Keratinocyte (primary cell): ENCODE measurements around the gene SBK1.

Experiments used
- EZH2 ChIP-seq: IDR thresholded peaks from one replicate; pipeline ENCODE4 v1.6.1; 2012; ENCODE audit warnings: inconsistent platforms, mild to moderate bottlenecking, low read length, moderate library complexity
- TF ChIP-seq, protein P1 (sequence below), 3 experiments: IDR thresholded peaks in 1 of 3; conservative IDR thresholded peaks in 1 of 3; optimal IDR thresholded peaks in 1 of 3; 2 replicates in 2 of 3; 3 replicates in 1 of 3; pipeline versions ENCODE3 to v1.5.1; 2011; ENCODE audit warnings: low read length in 3 of 3, mild to moderate bottlenecking in 3 of 3, moderate library complexity in 2 of 3, control low read depth in 1 of 3, inconsistent platforms in 1 of 3; ENCODE audit not compliant: insufficient read depth in 2 of 3; ENCODE audit errors: extremely low read depth in 1 of 3

DNA sequence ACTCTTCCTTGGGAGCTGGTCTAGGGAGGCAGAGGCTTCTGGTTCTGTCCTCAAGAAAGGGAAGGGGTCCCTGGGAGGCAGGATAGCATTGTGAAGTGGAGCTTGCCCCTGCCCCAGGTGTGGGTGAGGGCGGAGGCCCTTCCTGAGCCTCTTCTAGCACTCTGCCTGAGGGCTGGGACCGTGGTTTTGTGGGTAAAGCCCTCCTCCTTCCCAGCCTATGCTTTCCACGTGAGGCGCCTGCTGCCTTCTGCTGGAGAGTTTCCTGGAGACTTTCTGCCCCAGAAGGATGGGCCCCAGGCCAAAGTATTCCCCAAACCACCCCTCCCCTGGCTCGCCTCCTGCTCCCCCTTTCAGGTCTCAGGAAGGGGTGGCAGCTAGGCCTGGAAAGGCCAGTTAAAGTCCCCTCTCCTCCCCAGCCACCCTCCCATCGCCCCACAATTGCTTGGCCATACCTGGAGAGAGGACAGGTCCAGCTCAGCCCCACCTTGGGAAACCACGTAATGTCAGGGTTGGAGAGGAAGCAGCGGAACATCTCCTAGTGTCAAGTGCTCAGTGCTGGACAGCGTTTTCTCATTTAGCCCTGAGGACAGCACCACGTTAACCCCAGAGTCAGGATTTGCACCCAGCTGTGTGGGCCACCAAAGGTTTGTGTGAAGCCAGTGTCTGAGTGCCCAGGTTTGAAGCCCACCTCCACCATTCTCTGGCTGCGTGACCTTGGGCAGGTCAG, 5.6 kb downstream of the SBK1 start:
- TF ChIP-seq, protein P1, sequence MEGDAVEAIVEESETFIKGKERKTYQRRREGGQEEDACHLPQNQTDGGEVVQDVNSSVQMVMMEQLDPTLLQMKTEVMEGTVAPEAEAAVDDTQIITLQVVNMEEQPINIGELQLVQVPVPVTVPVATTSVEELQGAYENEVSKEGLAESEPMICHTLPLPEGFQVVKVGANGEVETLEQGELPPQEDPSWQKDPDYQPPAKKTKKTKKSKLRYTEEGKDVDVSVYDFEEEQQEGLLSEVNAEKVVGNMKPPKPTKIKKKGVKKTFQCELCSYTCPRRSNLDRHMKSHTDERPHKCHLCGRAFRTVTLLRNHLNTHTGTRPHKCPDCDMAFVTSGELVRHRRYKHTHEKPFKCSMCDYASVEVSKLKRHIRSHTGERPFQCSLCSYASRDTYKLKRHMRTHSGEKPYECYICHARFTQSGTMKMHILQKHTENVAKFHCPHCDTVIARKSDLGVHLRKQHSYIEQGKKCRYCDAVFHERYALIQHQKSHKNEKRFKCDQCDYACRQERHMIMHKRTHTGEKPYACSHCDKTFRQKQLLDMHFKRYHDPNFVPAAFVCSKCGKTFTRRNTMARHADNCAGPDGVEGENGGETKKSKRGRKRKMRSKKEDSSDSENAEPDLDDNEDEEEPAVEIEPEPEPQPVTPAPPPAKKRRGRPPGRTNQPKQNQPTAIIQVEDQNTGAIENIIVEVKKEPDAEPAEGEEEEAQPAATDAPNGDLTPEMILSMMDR (optimal IDR thresholded peaks at IDR 0.05 in 1 of 3, IDR thresholded peaks at IDR 0.05 in 1 of 3, conservative IDR thresholded peaks at IDR 0.05 in 1 of 3; ENCODE audit: extremely low read depth in 1 of 3, insufficient read depth in 2 of 3, low read length in 3 of 3) = no peak
- TF ChIP-seq EZH2 = no peak
